ENCODE measurements around the gene ERP44.

Gene ERP44

GRCh38 chr9:100098887-100099721 is at the start of gene ERP44, which contains the start of gene INVS:
Gene ERP44 (minus strand): TSS chr9:100099000. CDS start chr9:100098840, 160 bp downstream.
Gene INVS (plus strand): TSS chr9:100099243. CDS start chr9:100104522, 5,279 bp downstream.
- TF ChIP-seq CTCF (IDR thresholded peaks at IDR 0.05), result no peak

DNA sequence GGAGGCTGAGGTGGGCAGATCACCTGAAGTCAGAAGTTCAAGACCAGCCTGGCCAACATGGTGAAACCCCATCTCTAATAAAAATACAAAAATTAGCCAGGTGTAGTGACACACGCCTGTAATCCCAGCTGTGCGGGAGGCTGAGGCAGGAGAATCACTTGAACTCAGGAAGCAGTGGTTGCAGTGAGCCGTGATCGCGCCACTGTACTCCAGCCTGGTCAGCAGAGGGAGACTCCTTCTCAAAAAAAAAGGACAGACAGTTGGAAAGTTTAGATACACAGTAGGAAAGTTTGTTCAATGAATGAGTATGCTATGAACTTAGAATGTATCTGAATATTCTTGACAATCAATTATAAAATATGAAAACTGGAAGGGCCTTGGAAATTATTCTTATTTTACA is 38.0 kb upstream of the ERP44 start:
- TF ChIP-seq CTCF (IDR thresholded peaks at IDR 0.05), result peak; percentile 10; the same call in 1 of the 2 replicates

DNA sequence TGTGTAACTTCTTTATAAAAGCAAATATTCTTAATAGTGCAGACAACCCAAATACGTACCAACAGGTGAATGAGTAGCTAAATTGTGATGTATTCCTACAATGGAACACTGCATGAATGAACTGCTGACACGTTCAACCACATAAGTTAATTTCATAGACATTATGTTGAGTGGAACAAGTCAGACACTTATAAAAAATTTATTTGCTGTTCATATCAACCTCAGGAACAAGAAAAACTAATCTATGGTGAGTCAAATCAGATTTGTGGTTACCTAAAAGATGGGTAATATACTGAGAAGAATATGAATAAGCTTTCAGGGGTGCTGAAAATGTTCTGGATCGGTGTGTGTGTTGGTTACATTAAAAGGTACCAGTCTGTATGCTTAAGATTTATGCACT is 35.9 kb upstream of the ERP44 start:
- no peak for TF ChIP-seq CTCF (IDR thresholded peaks at IDR 0.05)

- TF ChIP-seq CTCF (IDR thresholded peaks at IDR 0.05), result no peak
Measured at GRCh38 chr9:100131875-100132430, 33.2 kb upstream of the ERP44 start.

- TF ChIP-seq CTCF (IDR thresholded peaks at IDR 0.05), result no peak
Measured at GRCh38 chr9:100131216-100131615, 32.4 kb upstream of the ERP44 start.

GRCh38 chr9:100129772-100130171 is 31.0 kb upstream of the ERP44 start:
- TF ChIP-seq CTCF (IDR thresholded peaks at IDR 0.05), result no peak

GRCh38 chr9:100126423-100126822 is 27.6 kb upstream of the ERP44 start:
- TF ChIP-seq CTCF (IDR thresholded peaks at IDR 0.05), result no peak
